IMR-90 (cell line): Measurements from ENCODE around the gene CDK5RAP2. TPM values are rescaled to one million over a fixed set of nuclear protein-coding genes. Genes with fewer than 3 reads are reported as not detected.

ENCODE experiments used
- ATAC-seq: fragments of 200-7000 bp; cut with Tn5 transposase; 2 replicates; pipeline ENCODE4 v1.9.1; 2020; ENCODE audit warnings: low read depth, mild to moderate bottlenecking, moderate library complexity
- BruUV-seq: library from RNA; stranded (reverse); fragments of 400-500 nt; replicated peaks from 2 replicates; lab custom pipeline; 2021; lab: Mats Ljungman, UMichigan
- CTCF ChIA-PET: fragments of 300-600 bp; formaldehyde crosslinking; extraction: SDS; loops from one replicate; lab custom pipeline; 2021; ENCODE audit warnings: antibody characterized with exemption; lab: Yijun Ruan, JAX
- POLR2A ChIA-PET: fragments of 300-600 bp; sonication (Branson Sonifier 250); formaldehyde crosslinking; loops from one replicate; lab custom pipeline; 2022; ENCODE audit warnings: antibody characterized with exemption; ENCODE audit not compliant: unreplicated experiment; lab: Charles Lee
- DNase-seq: peaks from one replicate; pipeline ENCODE4 v3.0.0; 2013
- H2AFZ ChIP-seq: replicated peaks from 2 replicates; pipeline ENCODE3; 2013; ENCODE audit warnings: low read length, mild to moderate bottlenecking; ENCODE audit not compliant: poor library complexity
- H2AK5ac ChIP-seq: 2 replicates; pipeline ENCODE4 v1.6.1; 2013; ENCODE audit warnings: low read depth, low read length, inconsistent platforms
- H2AK9ac ChIP-seq: replicated peaks from 2 replicates; pipeline ENCODE3; 2013; ENCODE audit warnings: mild to moderate bottlenecking, low read depth, low read length, moderate library complexity; ENCODE audit not compliant: poor library complexity
- H2BK120ac ChIP-seq: 2 replicates; pipeline ENCODE4 v1.6.1; 2013; ENCODE audit warnings: low read depth, low read length, inconsistent platforms
- H2BK15ac ChIP-seq: 3 replicates; pipeline ENCODE4 v1.6.1; 2013; ENCODE audit warnings: low read depth, low read length, inconsistent platforms
- H2BK20ac ChIP-seq: 2 replicates; pipeline ENCODE4 v1.6.1; 2013; ENCODE audit warnings: low read depth, mild to moderate bottlenecking, inconsistent platforms, low read length, moderate library complexity
- H2BK5ac ChIP-seq: 2 replicates; pipeline ENCODE4 v1.6.1; 2013; ENCODE audit warnings: mild to moderate bottlenecking, low read depth, low read length, inconsistent platforms; ENCODE audit not compliant: poor library complexity, severe bottlenecking
- H3K14ac ChIP-seq: replicated peaks from 2 replicates; pipeline ENCODE4 v1.6.1; 2013; ENCODE audit warnings: low read depth, low read length, inconsistent platforms
- H3K18ac ChIP-seq: 2 replicates; pipeline ENCODE4 v1.6.1; 2013; ENCODE audit warnings: low read depth, low read length, control low read depth
- H3K23ac ChIP-seq: 2 replicates; pipeline ENCODE4 v1.6.1; 2013; ENCODE audit warnings: low read depth, low read length, inconsistent platforms
- H3K27ac ChIP-seq: 2 replicates; pipeline ENCODE4 v1.5.1; 2013; ENCODE audit warnings: mild to moderate bottlenecking, control low read depth, low read length; ENCODE audit not compliant: insufficient read depth
- H3K27me3 ChIP-seq: 2 replicates; pipeline ENCODE4 v1.6.1; 2013; ENCODE audit warnings: low read length; ENCODE audit not compliant: control insufficient read depth, insufficient read depth
- H3K36me3 ChIP-seq: 2 replicates; pipeline ENCODE4 v1.6.1; 2013; ENCODE audit warnings: low read length, mixed read lengths; ENCODE audit not compliant: control insufficient read depth, insufficient read depth
- H3K4ac ChIP-seq: 2 replicates; pipeline ENCODE4 v1.6.1; 2013; ENCODE audit warnings: low read depth, low read length, inconsistent platforms
- H3K4me1 ChIP-seq: 2 replicates; pipeline ENCODE4 v1.6.1; 2013; ENCODE audit warnings: low read length, mixed read lengths; ENCODE audit not compliant: control insufficient read depth, insufficient read depth
- H3K4me2 ChIP-seq: 2 replicates; pipeline ENCODE4 v1.6.1; 2013; ENCODE audit warnings: low read depth, mild to moderate bottlenecking, control low read depth, low read length, moderate library complexity
- H3K4me3 ChIP-seq: 2 replicates; pipeline ENCODE4 v1.5.1; 2013; ENCODE audit warnings: low read depth, mild to moderate bottlenecking, control low read depth, low read length, moderate library complexity; ENCODE audit not compliant: insufficient read depth
- H3K56ac ChIP-seq: 2 replicates; pipeline ENCODE4 v1.6.1; 2013; ENCODE audit warnings: low read length, inconsistent platforms; ENCODE audit not compliant: insufficient read depth; ENCODE audit errors: extremely low read depth
- H3K79me1 ChIP-seq, 2 experiments: 2 replicates each; pipeline ENCODE4 v1.6.1; 2013; ENCODE audit warnings: low read length in 2 of 2, inconsistent platforms in 1 of 2, low read depth in 1 of 2
- H3K9ac ChIP-seq: 2 replicates; pipeline ENCODE4 v1.6.1; 2013; ENCODE audit warnings: low read depth, low read length, control low read depth
- H3K9me1 ChIP-seq: 2 replicates; pipeline ENCODE4 v1.6.1; 2013; ENCODE audit warnings: low read length, inconsistent platforms; ENCODE audit not compliant: insufficient read depth
- H3K9me3 ChIP-seq: 2 replicates; pipeline ENCODE4 v1.6.1; 2013; ENCODE audit warnings: low read length; ENCODE audit not compliant: control insufficient read depth, insufficient read depth
- H4K20me1 ChIP-seq: 2 replicates; pipeline ENCODE4 v1.6.1; 2013; ENCODE audit warnings: low read length, inconsistent platforms; ENCODE audit not compliant: insufficient read depth
- H4K5ac ChIP-seq: 2 replicates; pipeline ENCODE4 v1.6.1; 2013; ENCODE audit warnings: mild to moderate bottlenecking, low read depth, low read length, control low read depth
- H4K8ac ChIP-seq, 2 experiments: 2 replicates each; pipeline ENCODE4 v1.6.1; 2013; ENCODE audit warnings: low read depth in 2 of 2, low read length in 2 of 2, control low read depth in 1 of 2, inconsistent platforms in 1 of 2
- H4K91ac ChIP-seq: 2 replicates; pipeline ENCODE4 v1.6.1; 2013; ENCODE audit warnings: low read depth, low read length, inconsistent platforms; ENCODE audit not compliant: insufficient read depth
- CHD1 ChIP-seq: IDR thresholded peaks from 2 replicates; pipeline ENCODE4 v1.6.1; 2012; ENCODE audit warnings: low read depth, low read length, improper control_type of control experiment
- MAZ ChIP-seq: IDR thresholded peaks from 2 replicates; pipeline ENCODE4 v1.6.1; 2012; ENCODE audit warnings: low read depth, mild to moderate bottlenecking, low read length, improper control_type of control experiment, moderate library complexity, borderline replicate concordance
- MXI1 ChIP-seq: IDR thresholded peaks from 2 replicates; pipeline ENCODE4 v1.6.1; 2012; ENCODE audit warnings: low read depth, mild to moderate bottlenecking, low read length, moderate library complexity, borderline replicate concordance
- WGBS, 2 experiments: methylation state at CpG; one replicate each; pipeline versions ENCODE4 v1.1.5 to v1.1.7; 2013; ENCODE audit warnings: missing lambda C conversion rate in 2 of 2; ENCODE audit not compliant: insufficient read length in 1 of 2; ENCODE audit errors: extremely low coverage in 2 of 2; 5-methylcytosine and 5-hydroxymethylcytosine counted together
- dilution Hi-C: fragments of 300-500 bp; cut with HindIII; formaldehyde crosslinking; loops from one replicate; pipeline ENCODE4 v1.14.3; 2018; ENCODE audit warnings: low sequenced_read_pairs; ENCODE audit not compliant: unreplicated experiment
- in situ Hi-C: fragments of 300-500 bp; cut with MboI; formaldehyde crosslinking; loops from 3 replicates; pipeline ENCODE4 v1.14.3; 2019; ENCODE audit warnings: low sequenced_read_pairs, inconsistent platforms, mixed read lengths
- intact Hi-C: fragments of 100-400 bp; cut with micrococcal nuclease; formaldehyde crosslinking; loops from 2 replicates; pipeline ENCODE4 v1.10.0; 2022
- polyA plus RNA-seq, 3 experiments: library from polyadenylated mRNA; depleted of rRNA; stranded (reverse); fragments of >200 nt; gene quantifications; 2 replicates each; pipeline ENCODE4 v1.2.3, GENCODE V29; 2012; ENCODE audit warnings: low replicate concordance in 1 of 3
- total RNA-seq: library from RNA; depleted of rRNA; stranded (reverse); fragments of >200 nt; gene quantifications from 2 replicates; pipeline ENCODE4 v1.2.3, GENCODE V29; 2012
- TF ChIP-seq, protein P1 (sequence below): fragments of 150-350 bp; IDR thresholded peaks from 2 replicates; pipeline ENCODE4 v1.6.1; 2016; ENCODE audit warnings: low read depth, mild to moderate bottlenecking, low read length, moderate library complexity, borderline replicate concordance

CDK5RAP2 gene
- total and polyA plus RNA-seq, 2 of the 4 experiments (the other 2 are of a cell fraction), result 29.5 to 31.7 TPM

DNA sequence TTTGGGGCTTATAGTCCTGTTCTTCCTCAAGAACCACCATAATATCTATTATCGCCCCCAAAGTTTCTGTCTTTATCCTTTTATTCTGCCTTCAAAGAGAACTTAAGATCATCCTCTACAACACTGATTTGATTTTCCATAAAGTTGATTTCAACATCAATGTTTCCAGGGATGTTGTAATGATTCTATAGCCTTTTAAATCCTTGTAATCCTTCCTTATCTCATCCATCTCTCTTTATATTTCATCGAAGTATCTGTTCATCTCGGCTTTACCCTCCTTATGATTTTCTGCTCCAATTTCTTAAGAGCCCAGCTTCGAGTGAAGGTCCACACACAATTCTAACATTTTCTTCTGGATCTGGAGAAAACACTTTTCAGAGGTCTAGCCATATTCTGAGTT, 218.4 kb downstream of the CDK5RAP2 start:
- Histone ChIP-seq H3K23ac (no peak overlapping the region), H4K5ac (no peak overlapping the region), H2AK5ac (no peak overlapping the region), H3K79me1 (no peaks in the 10 kb centered on the region), H3K56ac (no peak overlapping the region), H3K27me3 (no peaks in the 10 kb centered on the region), H3K4me1 (peaks cover 1% of the 10 kb centered on the region; the same call in 1 of the 2 replicates), H3K4me3 (no peak overlapping the region), H3K27ac (no peak overlapping the region), H3K9ac (no peak overlapping the region), H3K4ac (no peak overlapping the region), H3K18ac (no peak overlapping the region), H4K91ac (no peak overlapping the region), H4K20me1 (no peaks in the 10 kb centered on the region), H4K8ac (no peak overlapping the region), H2BK5ac (no peak overlapping the region), H3K9me1 (no peaks in the 10 kb centered on the region; the same call in 1 of the 2 replicates), H2BK15ac (no peak overlapping the region), H3K14ac (no peak overlapping the region), H3K9me3 (no peaks in the 10 kb centered on the region), H2BK120ac (no peak overlapping the region), H2AK9ac (no peak overlapping the region), H2AFZ (no peak overlapping the region), H3K36me3 (no peaks in the 10 kb centered on the region), H2BK20ac (no peak overlapping the region), H3K4me2 (no peak overlapping the region)
- in situ Hi-C loops, result no loop called here
- BruUV-seq, result no TSS peak
- DNase-seq (no peak), ATAC-seq (no peak)
- ChIA-PET CTCF (no interaction called here), POLR2A (no interaction called here)
- dilution Hi-C loops, result no loop called here
- WGBS, 2 experiments, result 90 to 100% methylated on average over 2 of the region's 4 CpGs
- intact Hi-C loops, result no loop called here
- no peak for TF ChIP-seq CHD1
- TF ChIP-seq MXI1, result no peak
- no peak for TF ChIP-seq MAZ
- TF ChIP-seq, protein P1, sequence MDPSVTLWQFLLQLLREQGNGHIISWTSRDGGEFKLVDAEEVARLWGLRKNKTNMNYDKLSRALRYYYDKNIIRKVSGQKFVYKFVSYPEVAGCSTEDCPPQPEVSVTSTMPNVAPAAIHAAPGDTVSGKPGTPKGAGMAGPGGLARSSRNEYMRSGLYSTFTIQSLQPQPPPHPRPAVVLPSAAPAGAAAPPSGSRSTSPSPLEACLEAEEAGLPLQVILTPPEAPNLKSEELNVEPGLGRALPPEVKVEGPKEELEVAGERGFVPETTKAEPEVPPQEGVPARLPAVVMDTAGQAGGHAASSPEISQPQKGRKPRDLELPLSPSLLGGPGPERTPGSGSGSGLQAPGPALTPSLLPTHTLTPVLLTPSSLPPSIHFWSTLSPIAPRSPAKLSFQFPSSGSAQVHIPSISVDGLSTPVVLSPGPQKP, result no peak
